Astrocyte (in vitro differentiated cells and primary cell): Measurements from ENCODE around the gene PPP1R9A.

Experiments used
- EZH2 ChIP-seq: IDR thresholded peaks from 2 replicates; pipeline ENCODE4 v1.6.1; 2012; ENCODE audit warnings: mild to moderate bottlenecking, low read length, inconsistent platforms; ENCODE audit not compliant: insufficient read depth
- TF ChIP-seq, protein P1 (sequence below): IDR thresholded peaks from 2 replicates; pipeline ENCODE4 v1.5.1; 2011; ENCODE audit warnings: low read depth, mild to moderate bottlenecking, inconsistent platforms, low read length, moderate library complexity; ENCODE audit not compliant: insufficient read depth

DNA sequence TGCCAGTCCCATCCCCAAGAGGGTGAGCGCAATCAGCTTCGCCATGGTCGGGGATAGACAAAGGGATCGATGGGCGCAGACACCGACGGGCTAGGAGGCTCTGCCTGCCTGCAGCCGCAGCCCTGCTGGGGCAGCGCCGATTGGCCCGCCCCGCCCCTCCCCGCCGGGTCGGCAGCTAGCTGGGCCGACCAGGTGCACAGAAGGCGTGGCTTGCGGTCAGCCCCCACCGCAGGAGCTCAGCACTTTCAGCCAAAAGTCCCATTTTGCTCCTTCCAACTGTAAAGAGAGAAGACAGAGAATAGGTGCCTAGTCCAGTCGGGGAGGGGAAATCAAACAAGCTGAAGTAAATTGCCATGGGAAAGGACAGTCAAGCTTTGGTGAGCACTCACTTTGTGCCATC lies 417.0 kb downstream of the PPP1R9A start, which contains the start of gene PON1:
- TF ChIP-seq, protein P1, sequence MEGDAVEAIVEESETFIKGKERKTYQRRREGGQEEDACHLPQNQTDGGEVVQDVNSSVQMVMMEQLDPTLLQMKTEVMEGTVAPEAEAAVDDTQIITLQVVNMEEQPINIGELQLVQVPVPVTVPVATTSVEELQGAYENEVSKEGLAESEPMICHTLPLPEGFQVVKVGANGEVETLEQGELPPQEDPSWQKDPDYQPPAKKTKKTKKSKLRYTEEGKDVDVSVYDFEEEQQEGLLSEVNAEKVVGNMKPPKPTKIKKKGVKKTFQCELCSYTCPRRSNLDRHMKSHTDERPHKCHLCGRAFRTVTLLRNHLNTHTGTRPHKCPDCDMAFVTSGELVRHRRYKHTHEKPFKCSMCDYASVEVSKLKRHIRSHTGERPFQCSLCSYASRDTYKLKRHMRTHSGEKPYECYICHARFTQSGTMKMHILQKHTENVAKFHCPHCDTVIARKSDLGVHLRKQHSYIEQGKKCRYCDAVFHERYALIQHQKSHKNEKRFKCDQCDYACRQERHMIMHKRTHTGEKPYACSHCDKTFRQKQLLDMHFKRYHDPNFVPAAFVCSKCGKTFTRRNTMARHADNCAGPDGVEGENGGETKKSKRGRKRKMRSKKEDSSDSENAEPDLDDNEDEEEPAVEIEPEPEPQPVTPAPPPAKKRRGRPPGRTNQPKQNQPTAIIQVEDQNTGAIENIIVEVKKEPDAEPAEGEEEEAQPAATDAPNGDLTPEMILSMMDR, result no peak
- no peak for TF ChIP-seq EZH2
